ENCODE data around the gene ARHGDIG.

DNA sequence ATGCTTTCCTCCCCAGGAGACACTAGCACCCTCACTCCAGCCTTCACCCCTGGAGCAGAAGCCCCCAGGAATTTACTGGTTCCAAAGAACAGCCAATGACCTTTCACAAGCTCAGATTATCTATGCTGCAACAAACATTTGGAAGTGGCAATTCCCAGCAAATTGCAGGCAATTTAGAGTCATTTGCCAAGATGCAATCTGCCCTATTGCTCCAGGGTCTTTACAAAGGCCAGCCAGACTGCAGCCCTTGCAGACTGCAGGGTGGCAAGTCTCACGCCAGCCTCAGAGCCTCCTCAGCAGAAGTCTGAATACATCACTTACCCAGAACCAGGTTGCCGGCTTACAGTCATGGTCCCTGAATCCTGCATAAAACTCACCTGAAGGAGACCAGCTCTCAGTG lies 50.4 kb downstream of the ARHGDIG start:
- TF ChIP-seq EZH2 (IDR thresholded peaks at IDR 0.05; ENCODE audit: borderline replicate concordance, low read depth, low read length, severe bottlenecking): no peak
- no peak for TF ChIP-seq CTCF (IDR thresholded peaks at IDR 0.05; ENCODE audit: extremely low read depth in 1 of 2, insufficient read depth in 1 of 2, low read depth in 1 of 2, low read length in 2 of 2)
- TF ChIP-seq POLR2A (IDR thresholded peaks at IDR 0.05; ENCODE audit: low read depth, low read length): no peak
- no peak for TF ChIP-seq JUN (IDR thresholded peaks at IDR 0.05; ENCODE audit: borderline replicate concordance, insufficient read depth, insufficient read length, low read depth)
- no peak for TF ChIP-seq MAX (IDR thresholded peaks at IDR 0.05; ENCODE audit: insufficient read depth, insufficient read length)
- TF ChIP-seq FOS (IDR thresholded peaks at IDR 0.05; ENCODE audit: borderline replicate concordance, insufficient read depth, low read length): no peak
- no peak for TF ChIP-seq MYC (IDR thresholded peaks at IDR 0.05; ENCODE audit: low read depth, low read length)
- TF ChIP-seq POLR2AphosphoS5 (IDR thresholded peaks at IDR 0.05; ENCODE audit: insufficient read depth, low read depth, low read length): no peak
- no peak for TF ChIP-seq GATA2 (IDR thresholded peaks at IDR 0.05; ENCODE audit: insufficient read depth, insufficient read length, low read depth, low read length)

Data from endothelial cell of umbilical vein (primary cell).